ENCODE results near the gene CNTN1. TPM values are rescaled to one million over a fixed set of nuclear protein-coding genes. Genes with fewer than 3 reads are reported as not detected.

The CNTN1 gene
- total RNA-seq, 1 experiment from 2014 or later, result 6.5 TPM

- Histone ChIP-seq H3K4me1 (ENCODE audit: insufficient read depth, low read length) (no peaks in the 10 kb centered on the region), H4K20me1 (ENCODE audit: control insufficient read depth, insufficient read depth, insufficient read length) (no peaks in the 10 kb centered on the region), H2AFZ (ENCODE audit: low read length) (no peak overlapping the region), H2BK5ac (ENCODE audit: insufficient read length, low read length) (no peak overlapping the region), H3T11ph (ENCODE audit: low read length) (no peak overlapping the region), H3K27ac (ENCODE audit: insufficient read length, low read depth, low read length) (no peak overlapping the region), H3K9ac (ENCODE audit: extremely low read depth, insufficient read length, low read length) (no peak overlapping the region), H2BK15ac (ENCODE audit: low read depth, low read length) (no peak overlapping the region), H3K9me3 (ENCODE audit: control insufficient read depth, low read depth, low read length) (no peaks in the 10 kb centered on the region), H3K56ac (ENCODE audit: insufficient read length, low read depth, low read length) (no peak overlapping the region), H2BK120ac (ENCODE audit: low read depth, low read length, poor library complexity, severe bottlenecking) (no peak overlapping the region), H4K5ac (ENCODE audit: insufficient read length, low read depth, low read length) (no peak overlapping the region), H2AK5ac (ENCODE audit: insufficient read length, low read length) (no peak overlapping the region), H4K91ac (ENCODE audit: insufficient read length, low read depth, low read length) (no peak overlapping the region), H3K4ac (ENCODE audit: low read depth, low read length) (no peak overlapping the region), H3K14ac (ENCODE audit: insufficient read depth, low read length) (no peak overlapping the region), H3K27me3 (ENCODE audit: insufficient read depth, low read length) (no peaks in the 10 kb centered on the region), H3K79me1 (ENCODE audit: insufficient read depth, low read depth, low read length, poor library complexity, severe bottlenecking) (no peaks in the 10 kb centered on the region), H3K23me2 (ENCODE audit: insufficient read length, low read depth, low read length, poor library complexity, severe bottlenecking) (no peaks in the 10 kb centered on the region), H3K18ac (ENCODE audit: insufficient read length, low read depth, low read length) (no peak overlapping the region), H3K23ac (ENCODE audit: insufficient read length, low read depth, low read length) (no peak overlapping the region), H2BK12ac (ENCODE audit: insufficient read length, low read depth, low read length) (no peak overlapping the region), H4K8ac (replicated peaks; ENCODE audit: insufficient read length, low read depth, low read length) (no peak overlapping the region), H3K79me2 (ENCODE audit: insufficient read depth, low read length) (no peaks in the 10 kb centered on the region), H3K4me2 (ENCODE audit: insufficient read depth, insufficient read length, low read length) (no peak overlapping the region), H2BK20ac (ENCODE audit: low read depth, low read length, poor library complexity, severe bottlenecking) (no peak overlapping the region)
- no peak for TF ChIP-seq CTCF (conservative IDR thresholded peaks at IDR 0.05)
- peaks cover 5 to 10% (median 7%) of the 10 kb centered on the region in 3 experiments for H3K36me3 Mint-ChIP-seq (ENCODE audit: insufficient read depth in 1 of 3, low read depth in 3 of 3)
- H3K4me3 Mint-ChIP-seq, result no peak overlapping the region
- peaks cover 8 to 10% of the 10 kb centered on the region in 2 experiments for H3K9me3 Mint-ChIP-seq
- no peaks in the 10 kb centered on the region; the same call in 1 of the 2 replicates for H3K27me3 Mint-ChIP-seq (ENCODE audit: low read depth)
- WGBS (ENCODE audit: extremely low coverage, insufficient read length, low lambda C conversion rate), result no CpG with 5 or more reads among the region's 1 CpG
- no peak for DNase-seq
- H3K27ac Mint-ChIP-seq, result no peak overlapping the region
- H3K4me1 Mint-ChIP-seq, result peaks cover 4% of the 10 kb centered on the region in 2 experiments; a peak in 3 of 4 replicates
Measured at GRCh38 chr12:40668099-40668529, 24.1 kb upstream of the CNTN1 start.

Measured in H9 (cell line).